Bone marrow (tissue), 2 donors: Measurements from ENCODE around the gene FLNC.

Source experiments
- DNase-seq, 2 donors: peaks; one replicate each; lab custom pipeline; 2025; lab: John Stamatoyannopoulos, UW

The FLNC gene

GRCh38 chr7:128880791-128881457, 50.7 kb downstream of the FLNC start:
- no peak for DNase-seq

DNA sequence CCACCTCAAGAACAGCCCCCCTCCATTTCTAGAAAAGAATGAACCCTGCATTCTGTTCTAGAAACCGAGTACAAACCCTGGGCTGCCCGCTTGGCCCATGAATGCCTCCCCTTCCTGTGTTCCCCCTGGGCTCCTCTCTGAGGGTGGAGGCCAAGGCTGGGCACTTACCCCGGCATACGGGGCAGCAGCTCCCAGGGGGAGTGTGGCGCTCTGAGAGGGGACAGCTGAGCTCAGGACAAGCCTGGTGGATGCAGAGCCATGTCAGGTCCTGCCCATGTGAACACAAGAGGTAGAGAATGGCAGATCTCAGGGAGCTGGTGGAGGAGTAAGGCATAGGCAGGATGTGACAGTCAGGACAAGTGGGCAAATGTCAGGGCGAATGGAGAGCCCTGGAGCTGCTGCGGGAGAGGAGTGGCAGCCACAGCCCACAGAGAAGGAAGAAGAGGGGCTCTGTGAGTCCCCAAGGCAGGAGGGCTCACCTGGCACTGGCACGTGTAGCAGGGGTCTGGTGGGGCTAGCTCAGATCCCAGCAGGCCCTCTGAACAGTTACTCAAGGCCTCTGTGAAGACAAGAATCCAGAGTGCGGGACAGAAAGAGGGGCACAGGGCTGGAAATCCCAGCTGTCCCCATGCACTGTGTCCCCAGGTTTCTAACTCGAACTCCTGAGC, 51.4 kb downstream of the FLNC start:
- DNase-seq = no peak

- no peak for DNase-seq
Observed at GRCh38 chr7:128882134-128882533, 51.9 kb downstream of the FLNC start.

- peak; percentile 65 to 68 for DNase-seq
Observed at GRCh38 chr7:128883622-128884448, 53.6 kb downstream of the FLNC start.

DNA sequence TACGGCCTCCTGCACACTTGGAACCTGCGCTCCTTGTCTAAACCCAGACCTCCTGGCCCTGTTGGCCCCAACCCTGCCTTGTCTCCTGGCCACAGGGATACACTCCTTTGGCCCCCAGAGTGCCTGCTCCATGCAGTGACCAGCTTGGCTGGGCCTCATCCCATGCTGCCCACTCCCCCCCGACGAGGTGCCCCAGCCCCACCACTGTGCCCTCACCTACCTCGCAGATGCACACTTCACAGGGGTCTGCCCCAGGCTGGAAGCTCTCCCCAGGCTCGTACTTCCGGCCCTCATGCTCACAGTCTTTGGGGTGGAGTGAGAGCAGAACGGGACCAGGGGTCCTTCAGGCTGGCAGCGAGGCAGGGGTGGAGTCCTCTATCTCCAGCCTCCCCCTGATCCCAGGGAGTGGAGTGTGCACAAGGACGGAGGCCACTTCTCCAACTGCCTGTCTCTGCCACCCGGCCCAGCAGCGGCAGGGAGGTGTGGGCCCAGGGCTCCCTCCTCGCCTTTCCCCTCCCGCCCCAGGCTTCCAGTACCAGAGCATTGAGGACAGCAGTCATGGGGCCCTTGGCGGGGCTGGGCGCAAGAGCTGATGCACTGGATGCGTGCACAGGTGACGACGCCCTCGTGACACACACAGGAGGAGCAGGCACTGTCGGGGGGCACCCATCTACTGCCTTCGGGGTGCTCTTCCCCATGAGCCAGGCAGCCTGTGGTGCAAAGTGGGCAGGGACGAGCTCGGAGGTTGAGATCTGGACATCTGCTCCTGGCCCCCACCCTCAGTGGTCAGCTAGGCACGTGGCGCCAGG, 54.6 kb downstream of the FLNC start:
- no peak for DNase-seq

- no peak for DNase-seq
Observed at GRCh38 chr7:128885370-128886187, 55.4 kb downstream of the FLNC start.

DNA sequence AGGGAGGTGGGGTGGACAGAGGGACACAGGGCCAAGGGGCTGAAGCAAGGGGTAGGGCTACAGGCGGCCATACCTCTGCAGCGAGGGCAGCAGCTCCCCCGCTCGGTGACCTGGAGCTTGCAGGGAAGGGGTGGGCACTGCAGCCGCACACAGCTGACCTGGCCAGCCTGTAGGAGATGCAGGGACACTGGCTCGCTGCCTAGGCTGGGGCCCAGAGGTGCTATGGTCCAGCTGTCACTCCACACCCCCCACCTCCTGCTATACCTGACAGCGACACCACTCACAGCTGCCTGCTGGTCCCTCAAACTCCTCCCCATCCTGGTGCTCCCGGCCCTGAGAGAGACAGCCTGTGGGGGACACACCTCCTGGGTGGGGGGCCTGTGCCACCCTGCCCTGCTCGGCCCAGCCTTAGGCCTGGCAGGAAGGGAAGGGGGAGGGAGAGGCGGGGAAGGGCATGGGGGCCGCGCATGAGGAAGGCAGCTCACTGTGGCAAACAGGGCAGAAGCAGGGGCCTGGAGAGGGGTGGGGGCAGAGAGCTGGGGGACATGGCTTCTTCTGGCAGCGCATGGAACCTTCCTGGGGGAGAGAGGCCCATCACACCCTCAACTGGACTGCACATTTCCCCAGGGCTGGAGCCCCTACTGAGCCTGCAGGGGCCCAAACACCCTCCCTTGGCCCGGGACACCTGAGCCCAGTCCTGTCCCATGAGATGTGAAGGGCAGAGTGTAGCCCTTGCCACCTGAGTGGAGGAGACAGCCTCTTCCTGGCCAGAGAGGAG, 56.4 kb downstream of the FLNC start:
- DNase-seq = no peak

DNA sequence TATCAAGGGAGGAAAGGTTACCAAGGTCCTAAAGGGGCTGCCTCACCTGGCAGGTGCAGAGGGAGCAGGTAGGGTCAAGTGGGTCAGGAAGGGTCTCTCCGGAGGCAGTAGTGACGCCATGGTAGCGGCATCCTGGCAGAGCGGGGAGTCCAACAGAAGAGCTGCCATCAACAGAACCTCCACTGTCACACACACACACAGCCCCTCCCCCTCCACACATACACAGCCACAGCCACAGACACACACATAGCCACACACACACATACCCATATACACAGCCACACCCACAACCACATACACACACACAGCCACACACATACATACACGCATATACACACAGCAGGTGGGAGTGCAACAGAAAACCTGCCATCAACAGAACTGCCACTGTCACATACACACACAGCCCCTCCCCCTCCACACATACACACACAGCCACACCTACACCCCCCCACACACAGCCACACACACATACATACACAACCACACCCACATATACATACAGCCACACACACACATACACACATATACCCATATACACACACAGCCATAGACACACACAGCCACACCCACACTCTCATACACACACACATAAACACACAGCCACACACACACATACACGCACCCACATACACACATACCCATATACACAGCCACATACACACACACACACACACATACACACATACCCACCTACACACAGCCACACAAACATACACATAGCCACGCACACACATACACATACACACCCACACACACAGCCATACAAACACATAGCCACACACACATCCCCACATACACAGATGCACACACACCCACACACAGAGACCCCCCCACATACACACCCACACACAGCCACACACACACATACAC, 57.2 kb downstream of the FLNC start:
- DNase-seq = no peak

DNA sequence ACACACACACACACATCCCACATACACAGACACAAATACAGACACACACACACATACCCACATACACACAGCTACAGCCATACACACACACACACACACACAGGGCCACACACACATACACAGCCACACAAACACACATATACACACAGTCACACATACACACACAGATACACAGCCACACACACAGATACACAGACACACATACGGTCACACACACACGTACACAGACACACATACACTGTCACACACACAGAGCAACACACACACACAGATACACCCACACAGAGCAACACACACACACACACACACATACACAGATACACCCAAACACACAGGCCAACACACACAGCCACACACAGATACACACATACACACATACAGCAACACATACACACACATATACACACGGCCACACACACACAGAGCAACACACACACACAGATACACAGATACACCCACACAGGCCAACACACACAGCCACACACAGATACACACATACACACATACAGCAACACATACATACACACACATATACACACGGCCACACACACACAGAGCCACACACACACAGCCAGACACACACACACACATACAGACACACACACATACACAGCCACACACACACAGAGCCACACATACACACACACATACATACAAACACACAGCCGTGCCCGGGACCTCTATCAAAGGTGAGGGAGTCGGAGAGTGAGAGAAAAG, 58.0 kb downstream of the FLNC start:
- DNase-seq = no peak

- no peak for DNase-seq
Observed at GRCh38 chr7:128888756-128889095, 58.5 kb downstream of the FLNC start.

DNA sequence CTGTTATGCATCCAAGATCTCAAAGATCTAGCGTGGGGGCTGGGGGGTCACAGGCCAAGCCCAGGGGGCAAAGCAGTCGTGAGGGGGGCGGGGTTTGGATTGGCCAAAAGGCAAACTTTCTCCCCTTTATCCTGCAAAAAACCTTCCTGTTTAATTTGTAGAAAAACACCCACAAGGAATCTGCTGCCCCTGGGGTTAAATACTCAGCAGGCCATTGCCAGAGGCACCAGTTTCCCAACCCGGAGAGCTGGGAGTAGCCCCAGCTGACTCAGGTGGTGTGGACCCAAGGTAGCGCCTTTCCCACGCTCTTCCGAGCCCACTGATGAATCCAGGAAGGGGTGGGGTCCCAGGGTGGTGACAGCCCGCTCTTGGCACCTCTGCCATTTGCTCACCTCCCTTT, 58.9 kb downstream of the FLNC start:
- no peak for DNase-seq

- DNase-seq = no peak
Observed at GRCh38 chr7:128890306-128891109, 60.3 kb downstream of the FLNC start.

DNA sequence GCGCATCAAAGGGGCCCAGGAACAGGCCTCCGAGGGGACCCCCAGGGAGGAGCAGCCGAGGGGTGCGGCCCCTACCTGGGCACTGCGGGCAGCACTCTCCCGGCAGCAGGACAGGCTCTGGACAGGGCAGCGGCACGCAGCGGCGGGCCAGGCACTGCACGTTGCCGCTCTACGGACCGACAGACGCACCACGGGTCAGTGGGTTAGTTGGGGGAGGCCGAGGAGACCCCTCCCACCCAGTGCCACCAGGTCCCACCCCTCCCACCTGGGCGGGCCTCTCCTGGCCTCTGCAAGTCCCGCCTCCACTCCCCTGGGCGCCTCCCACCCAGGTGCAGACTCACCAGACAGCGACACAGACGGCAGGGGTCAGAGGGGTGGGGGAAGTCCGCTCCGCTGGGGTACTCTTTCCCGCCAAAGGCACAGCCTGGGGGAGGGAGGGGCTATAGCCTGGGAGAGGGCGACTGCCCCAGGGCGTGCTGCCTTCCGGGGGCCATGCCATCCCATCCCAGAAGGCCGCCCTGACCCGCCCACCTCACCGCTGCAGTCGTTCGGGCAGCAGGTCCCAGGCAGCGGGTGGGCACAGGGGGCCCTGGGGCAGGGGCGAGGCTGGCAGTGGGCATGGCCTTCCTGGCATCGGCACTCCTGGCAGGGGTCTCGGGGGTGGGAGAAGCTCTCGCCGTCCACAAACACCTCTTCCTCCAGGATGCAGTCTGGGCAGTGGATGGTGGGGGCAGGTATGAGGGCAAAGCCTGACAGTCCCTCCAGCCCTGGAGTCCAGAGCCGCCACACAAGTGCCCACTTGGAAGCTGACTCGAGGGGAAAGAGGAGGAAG, 61.1 kb downstream of the FLNC start:
- DNase-seq = no peak

GRCh38 chr7:128891942-128892269, 61.7 kb downstream of the FLNC start:
- no peak for DNase-seq

- no peak for DNase-seq
Observed at GRCh38 chr7:128892521-128893250, 62.5 kb downstream of the FLNC start.

- no peak for DNase-seq
Observed at GRCh38 chr7:128893251-128894100, 63.3 kb downstream of the FLNC start.
